ENCODE results near the gene CAPN1. TPM values are rescaled to one million over a fixed set of nuclear protein-coding genes. Genes with fewer than 3 reads are reported as not detected.

Gene CAPN1
- total RNA-seq, 2 donors from 2014 or later = 119 to 137 TPM

- peak overlapping the region; percentile 85 to 93 for H3K27ac Mint-ChIP-seq
- ATAC-seq = peak; percentile 6 to 15
- peaks cover 0 to 5% of the 10 kb centered on the region in 2 donors for H3K36me3 Mint-ChIP-seq
- DNase-seq (ENCODE audit: low spot score in 2 of 2) = no peak
- no peaks in the 10 kb centered on the region for H3K9me3 Mint-ChIP-seq
Observed at GRCh38 chr11:65182258-65183170, 786 bp downstream of the CAPN1 start.

DNA sequence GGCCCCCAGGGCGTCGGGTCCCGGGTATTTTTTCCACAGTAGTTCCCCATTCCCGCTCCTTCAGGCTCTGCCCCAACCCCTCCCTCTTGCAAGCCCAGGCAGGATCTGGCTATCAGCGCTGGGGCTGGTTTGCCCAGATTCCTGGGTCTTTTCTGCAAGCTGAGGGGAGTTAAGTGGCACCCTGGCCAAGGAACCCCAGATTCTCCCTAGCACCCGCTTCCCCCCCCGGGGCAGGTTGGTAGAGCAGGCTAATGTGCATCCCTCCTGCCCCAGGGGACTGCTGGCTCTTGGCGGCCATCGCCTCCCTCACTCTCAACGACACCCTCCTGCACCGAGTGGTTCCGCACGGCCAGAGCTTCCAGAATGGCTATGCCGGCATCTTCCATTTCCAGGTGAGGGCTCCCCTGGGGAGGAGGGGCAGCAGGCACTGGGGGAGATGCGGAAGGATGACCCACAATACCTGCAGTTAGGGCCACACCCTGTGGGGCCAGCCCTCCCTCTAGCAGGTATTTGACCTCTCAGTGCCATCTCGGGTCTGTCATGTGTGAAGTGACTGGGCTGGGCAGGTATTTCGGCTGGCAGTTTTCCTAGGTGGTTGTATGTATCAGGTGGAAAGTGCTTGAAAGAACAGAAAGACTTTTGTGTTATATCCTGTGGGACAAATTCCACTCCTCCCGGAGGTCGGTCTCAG, 1.6 kb downstream of the CAPN1 start:
- Mint-ChIP-seq H3K9me3 (no peaks in the 10 kb centered on the region), H3K36me3 (peaks cover 0 to 5% of the 10 kb centered on the region in 2 donors), H3K27ac (peak overlapping the region in 1 of 2 donors; percentile 85)
- ATAC-seq (no peak), DNase-seq (ENCODE audit: low spot score in 2 of 2) (no peak)

- no peak for ATAC-seq
- Mint-ChIP-seq H3K27ac (peak overlapping the region in 1 of 2 donors; percentile 85), H3K36me3 (peaks cover 0 to 5% of the 10 kb centered on the region in 2 donors), H3K9me3 (no peaks in the 10 kb centered on the region)
- DNase-seq (ENCODE audit: low spot score in 2 of 2) = no peak
Observed at GRCh38 chr11:65184146-65184545, 2.4 kb downstream of the CAPN1 start.

- H3K36me3 Mint-ChIP-seq = peaks cover 0 to 5% of the 10 kb centered on the region in 2 donors
- no peak overlapping the region for H3K27ac Mint-ChIP-seq
- H3K9me3 Mint-ChIP-seq = no peaks in the 10 kb centered on the region
- ATAC-seq (no peak), DNase-seq (ENCODE audit: low spot score in 2 of 2) (no peak)
Observed at GRCh38 chr11:65185171-65185570, 3.4 kb downstream of the CAPN1 start.

DNA sequence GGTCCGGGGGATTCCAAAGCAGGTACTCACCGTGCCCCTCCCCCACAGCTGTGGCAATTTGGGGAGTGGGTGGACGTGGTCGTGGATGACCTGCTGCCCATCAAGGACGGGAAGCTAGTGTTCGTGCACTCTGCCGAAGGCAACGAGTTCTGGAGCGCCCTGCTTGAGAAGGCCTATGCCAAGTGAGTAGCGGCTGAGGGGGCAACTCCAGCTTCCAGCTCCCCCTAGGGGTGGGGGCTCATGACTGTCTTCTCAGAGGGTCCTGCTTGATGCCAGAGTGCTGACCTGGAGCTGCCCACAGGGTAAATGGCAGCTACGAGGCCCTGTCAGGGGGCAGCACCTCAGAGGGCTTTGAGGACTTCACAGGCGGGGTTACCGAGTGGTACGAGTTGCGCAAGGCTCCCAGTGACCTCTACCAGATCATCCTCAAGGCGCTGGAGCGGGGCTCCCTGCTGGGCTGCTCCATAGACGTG, 4.2 kb downstream of the CAPN1 start:
- no peaks in the 10 kb centered on the region for H3K9me3 Mint-ChIP-seq
- ATAC-seq (no peak), DNase-seq (ENCODE audit: low spot score in 2 of 2) (no peak)
- H3K27ac Mint-ChIP-seq = peak overlapping the region in 1 of 2 donors; percentile 65
- H3K36me3 Mint-ChIP-seq = peaks cover 0 to 5% of the 10 kb centered on the region in 2 donors

GRCh38 chr11:65186701-65187100, 5.0 kb downstream of the CAPN1 start:
- Mint-ChIP-seq H3K36me3 (peaks cover 0 to 5% of the 10 kb centered on the region in 2 donors), H3K9me3 (no peaks in the 10 kb centered on the region), H3K27ac (peak overlapping the region in 1 of 2 donors; percentile 65)
- ATAC-seq (no peak), DNase-seq (ENCODE audit: low spot score in 2 of 2) (no peak)

GRCh38 chr11:65187146-65187675, 5.5 kb downstream of the CAPN1 start:
- H3K27ac Mint-ChIP-seq = no peak overlapping the region
- DNase-seq (ENCODE audit: low spot score in 2 of 2) (no peak), ATAC-seq (no peak)
- no peaks in the 10 kb centered on the region for H3K9me3 Mint-ChIP-seq
- peaks cover 0 to 4% of the 10 kb centered on the region in 2 donors for H3K36me3 Mint-ChIP-seq

GRCh38 chr11:65187971-65188461, 6.3 kb downstream of the CAPN1 start:
- H3K9me3 Mint-ChIP-seq = no peaks in the 10 kb centered on the region
- DNase-seq (ENCODE audit: low spot score in 2 of 2) (no peak), ATAC-seq (no peak)
- no peaks in the 10 kb centered on the region for H3K36me3 Mint-ChIP-seq
- no peak overlapping the region for H3K27ac Mint-ChIP-seq

GRCh38 chr11:65188486-65188885, 6.8 kb downstream of the CAPN1 start:
- DNase-seq (ENCODE audit: low spot score in 2 of 2) (no peak), ATAC-seq (no peak)
- no peaks in the 10 kb centered on the region for H3K9me3 Mint-ChIP-seq
- no peaks in the 10 kb centered on the region for H3K36me3 Mint-ChIP-seq
- H3K27ac Mint-ChIP-seq = no peak overlapping the region

DNA sequence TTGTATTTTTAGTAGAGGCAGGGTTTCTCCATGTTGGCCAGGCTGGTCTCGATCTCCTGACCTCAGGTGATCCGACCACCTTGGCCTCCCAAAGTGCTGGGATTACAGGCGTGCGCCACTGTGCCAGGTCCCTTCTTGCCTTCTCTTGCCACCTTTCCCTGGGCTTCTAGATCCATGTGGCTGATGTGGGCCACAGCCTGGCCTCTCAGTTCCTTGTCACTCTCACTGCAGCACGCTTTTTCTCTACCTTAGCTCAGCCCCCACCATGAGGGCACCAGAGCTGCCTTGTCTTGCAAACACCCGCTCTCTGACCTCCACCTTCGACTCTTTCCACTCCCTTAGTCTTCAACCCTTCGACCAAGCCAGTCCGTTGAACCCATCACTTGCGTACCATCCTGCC, 7.5 kb downstream of the CAPN1 start:
- Mint-ChIP-seq H3K9me3 (no peaks in the 10 kb centered on the region), H3K27ac (peak overlapping the region in 1 of 2 donors; percentile 4), H3K36me3 (peaks cover 0 to under 1% of the 10 kb centered on the region in 2 donors)
- ATAC-seq = no peak
- no peak for DNase-seq (ENCODE audit: low spot score in 2 of 2)

DNA sequence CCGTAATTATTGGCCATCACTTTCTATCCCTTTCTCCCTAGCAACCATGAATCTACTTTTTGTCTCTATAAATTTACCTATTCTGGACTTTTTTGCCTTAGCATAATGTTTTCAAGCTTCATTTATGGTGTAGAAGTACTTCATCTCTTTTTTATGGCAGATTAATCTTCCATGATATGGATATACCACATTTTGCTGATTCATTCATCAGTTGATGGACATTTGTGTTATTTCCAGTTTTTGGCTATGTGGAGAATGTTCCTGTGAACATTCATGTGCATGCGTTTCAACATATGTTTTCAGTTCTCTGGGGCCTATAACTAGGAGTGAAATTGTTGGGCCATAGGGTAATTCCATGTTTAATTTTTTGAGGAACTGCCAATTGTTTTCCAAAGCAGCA, 12.8 kb downstream of the CAPN1 start:
- H3K9me3 Mint-ChIP-seq = no peaks in the 10 kb centered on the region
- ATAC-seq = no peak
- no peak for DNase-seq (ENCODE audit: low spot score in 2 of 2)
- H3K27ac Mint-ChIP-seq = peak overlapping the region in 1 of 2 donors; percentile 9
- H3K36me3 Mint-ChIP-seq = peaks cover 0 to 12% of the 10 kb centered on the region in 2 donors

- peak overlapping the region; percentile 27 to 52 for H3K27ac Mint-ChIP-seq
- no peak for ATAC-seq
- no peaks in the 10 kb centered on the region for H3K9me3 Mint-ChIP-seq
- H3K36me3 Mint-ChIP-seq = peaks cover 0 to 4% of the 10 kb centered on the region in 2 donors
- DNase-seq (ENCODE audit: low spot score in 2 of 2) = no peak
Observed at GRCh38 chr11:65204143-65204542, 22.4 kb downstream of the CAPN1 start.

DNA sequence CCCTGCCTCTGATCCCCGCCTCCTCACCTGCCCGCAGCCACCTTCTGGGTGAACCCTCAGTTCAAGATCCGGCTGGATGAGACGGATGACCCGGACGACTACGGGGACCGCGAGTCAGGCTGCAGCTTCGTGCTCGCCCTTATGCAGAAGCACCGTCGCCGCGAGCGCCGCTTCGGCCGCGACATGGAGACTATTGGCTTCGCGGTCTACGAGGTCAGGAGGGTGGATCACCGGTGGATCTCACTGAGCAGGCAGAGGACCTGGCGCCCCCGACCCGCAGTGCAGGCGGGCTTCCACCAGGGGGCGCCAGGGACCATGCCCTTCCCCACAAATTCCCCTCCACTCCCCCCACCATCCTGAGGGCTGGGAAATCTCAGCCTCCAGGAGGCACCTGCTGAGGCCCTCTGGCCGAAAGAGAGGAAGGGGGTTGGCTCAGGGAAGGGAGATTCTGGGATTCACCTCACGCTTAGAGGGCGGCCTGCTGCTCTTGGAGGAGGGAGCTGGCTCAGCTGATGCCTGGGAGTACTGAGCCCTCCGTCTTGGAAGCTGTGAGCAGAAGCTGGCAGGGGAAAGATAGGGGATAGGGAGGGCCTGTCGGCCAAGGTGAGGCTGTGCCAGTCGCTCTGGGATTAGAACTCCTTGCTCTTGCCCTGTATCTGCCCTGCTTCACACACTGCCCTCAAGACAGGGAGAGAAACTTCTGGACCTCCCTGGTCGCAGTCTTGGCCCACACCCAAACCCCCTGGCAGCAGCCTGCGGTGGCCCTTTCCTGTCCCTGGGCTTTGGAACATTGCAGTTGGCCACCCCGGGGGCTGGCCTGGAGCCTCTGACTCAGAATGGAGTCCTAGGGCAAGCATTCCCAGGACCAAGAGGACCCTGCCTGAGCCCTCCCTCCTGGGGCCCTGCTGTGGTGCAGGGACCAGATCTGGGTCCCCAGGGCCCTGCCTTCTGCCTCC, 23.2 kb downstream of the CAPN1 start:
- Mint-ChIP-seq H3K36me3 (peaks cover 0 to 4% of the 10 kb centered on the region in 2 donors), H3K9me3 (no peaks in the 10 kb centered on the region), H3K27ac (peak overlapping the region in 1 of 2 donors; percentile 27)
- peak; percentile 74 to 75 for ATAC-seq
- DNase-seq (ENCODE audit: low spot score in 2 of 2) = peak in 1 of 2 donors; percentile 71

- Mint-ChIP-seq H3K9me3 (no peaks in the 10 kb centered on the region), H3K27ac (no peak overlapping the region), H3K36me3 (peaks cover 0 to 4% of the 10 kb centered on the region in 2 donors)
- no peak for DNase-seq (ENCODE audit: low spot score in 2 of 2)
- no peak for ATAC-seq
Observed at GRCh38 chr11:65205602-65205967, 23.9 kb downstream of the CAPN1 start.

DNA sequence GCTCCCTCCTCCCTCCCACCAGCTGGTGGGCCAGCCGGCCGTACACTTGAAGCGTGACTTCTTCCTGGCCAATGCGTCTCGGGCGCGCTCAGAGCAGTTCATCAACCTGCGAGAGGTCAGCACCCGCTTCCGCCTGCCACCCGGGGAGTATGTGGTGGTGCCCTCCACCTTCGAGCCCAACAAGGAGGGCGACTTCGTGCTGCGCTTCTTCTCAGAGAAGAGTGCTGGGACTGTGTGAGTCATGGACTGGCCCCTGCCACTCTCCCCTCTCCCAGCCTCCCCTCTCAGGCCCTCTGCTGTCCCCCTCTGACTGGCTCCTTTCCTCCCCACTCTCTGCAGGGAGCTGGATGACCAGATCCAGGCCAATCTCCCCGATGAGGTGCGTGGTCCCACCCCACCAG, 24.7 kb downstream of the CAPN1 start:
- ATAC-seq (no peak), DNase-seq (ENCODE audit: low spot score in 2 of 2) (no peak)
- Mint-ChIP-seq H3K27ac (peak overlapping the region in 1 of 2 donors; percentile 89), H3K9me3 (no peaks in the 10 kb centered on the region), H3K36me3 (peaks cover 0 to 4% of the 10 kb centered on the region in 2 donors)

GRCh38 chr11:65206901-65207300, 25.2 kb downstream of the CAPN1 start:
- Mint-ChIP-seq H3K36me3 (peaks cover 0 to 4% of the 10 kb centered on the region in 2 donors), H3K9me3 (no peaks in the 10 kb centered on the region), H3K27ac (peak overlapping the region in 1 of 2 donors; percentile 89)
- ATAC-seq (no peak), DNase-seq (ENCODE audit: low spot score in 2 of 2) (no peak)

All from activated naive CD4-positive, alpha-beta T cell treated with anti-CD3 and anti-CD28 coated beads, Interleukin-2, amount 50 U/mL, for 72 hours (primary cell).